ENCODE measurements around the gene FAM151A.

DNA sequence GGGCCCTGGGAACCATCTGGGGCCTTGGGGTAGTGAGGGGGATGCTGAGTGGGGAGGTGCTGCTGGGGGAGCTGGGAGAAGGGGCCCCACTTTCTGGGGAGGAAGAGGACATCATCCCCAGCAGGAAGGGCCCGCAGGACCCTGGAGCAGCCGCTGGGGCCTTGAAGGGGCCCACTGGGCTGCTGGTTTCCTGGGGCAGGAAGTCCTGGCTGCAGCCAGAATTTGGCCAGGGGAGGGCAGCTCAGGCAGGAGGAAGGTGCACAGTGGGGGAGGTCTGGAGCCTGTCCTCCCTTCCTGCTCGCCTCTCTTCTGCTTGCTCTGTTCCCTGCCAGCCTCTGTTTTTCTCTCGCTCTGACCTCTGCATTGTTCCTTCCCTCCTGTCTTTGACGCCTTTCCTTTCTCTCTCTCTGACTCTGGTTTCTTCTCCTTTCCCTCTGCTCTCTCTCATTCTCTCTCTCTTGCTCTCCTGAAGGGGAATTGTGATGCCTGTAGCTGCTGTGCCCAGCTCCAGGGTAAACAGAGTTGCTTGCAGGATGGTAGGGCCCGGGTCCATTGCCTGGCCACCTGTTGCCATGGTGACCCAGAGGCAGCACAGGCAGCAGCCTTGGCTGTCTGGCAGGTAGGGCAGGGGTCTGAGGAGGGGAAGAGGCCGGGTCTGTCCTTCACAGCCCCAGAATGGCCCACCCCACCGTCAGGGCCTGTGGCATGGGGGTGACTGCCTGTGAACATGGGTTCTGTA, 51.4 kb downstream of the FAM151A start:
- TF ChIP-seq CTCF (IDR thresholded peaks at IDR 0.05) (no peak), POLR2A (IDR thresholded peaks at IDR 0.05) (no peak)
